NB4 (cell line): Measurements from ENCODE around the gene PGPEP1.

Source experiments
- CTCF ChIP-seq: IDR thresholded peaks from one replicate; pipeline ENCODE4 v1.5.1; 2012; ENCODE audit warnings: low read depth, low read length
- MAX ChIP-seq: IDR thresholded peaks from 2 replicates; pipeline ENCODE4 v1.6.1; 2011; ENCODE audit warnings: low read depth, low read length
- POLR2A ChIP-seq: IDR thresholded peaks from 2 replicates; pipeline ENCODE4 v1.6.1; 2011; ENCODE audit warnings: mild to moderate bottlenecking; ENCODE audit not compliant: insufficient read length; ENCODE audit errors: extremely low read depth

- no peak for TF ChIP-seq CTCF
- no peak for TF ChIP-seq MAX
- TF ChIP-seq POLR2A: no peak
These were observed 19.3 kb upstream of the PGPEP1 start for GRCh38 chr19:18320865-18321733.
